AG04449 (cell line): ENCODE measurements around the gene KMT2E.

Experiments
- CTCF ChIA-PET: fragments of 350-600 bp; formaldehyde crosslinking; extraction: SDS; loops from one replicate; lab custom pipeline; 2021; ENCODE audit warnings: antibody characterized with exemption; lab: Yijun Ruan, JAX
- POLR2A ChIA-PET: fragments of 400-600, 350-600 bp; formaldehyde crosslinking; extraction: SDS; loops from one replicate; lab custom pipeline; 2020; ENCODE audit warnings: antibody characterized with exemption, inconsistent platforms; lab: Yijun Ruan, JAX
- DNase-seq: peaks from one replicate; pipeline ENCODE4 v3.0.0-alpha.2; 2010; ENCODE audit warnings: low read depth, low spot score
- H3K4me3 ChIP-seq: 2 replicates; pipeline ENCODE4 v1.5.1; 2011; ENCODE audit warnings: low read depth, mild to moderate bottlenecking, control low read depth, low read length
- CTCF ChIP-seq: IDR thresholded peaks from one replicate; pipeline ENCODE4 v1.5.1; 2011; ENCODE audit warnings: mild to moderate bottlenecking, moderate library complexity, low read length, control low read depth, inconsistent platforms; ENCODE audit not compliant: insufficient read depth; ENCODE audit errors: missing control alignments

The KMT2E gene

GRCh38 chr7:105006367-105007136 is 7.5 kb upstream of the KMT2E start:
- POLR2A ChIA-PET = interaction anchor here (0.8 kb wide), 1 partner anchor 23 kb away, joined by 3 read pairs; no protein-coding TSS in a partner anchor
- no peak for TF ChIP-seq CTCF
- no peak overlapping the region for H3K4me3 ChIP-seq
- CTCF ChIA-PET = interaction anchor here (1.6 to 7.9 kb wide), 4 partner anchors 16 to 123 kb away, joined by 4 to 56 read pairs (median 8); no protein-coding TSS in a partner anchor
- DNase-seq = no peak

DNA sequence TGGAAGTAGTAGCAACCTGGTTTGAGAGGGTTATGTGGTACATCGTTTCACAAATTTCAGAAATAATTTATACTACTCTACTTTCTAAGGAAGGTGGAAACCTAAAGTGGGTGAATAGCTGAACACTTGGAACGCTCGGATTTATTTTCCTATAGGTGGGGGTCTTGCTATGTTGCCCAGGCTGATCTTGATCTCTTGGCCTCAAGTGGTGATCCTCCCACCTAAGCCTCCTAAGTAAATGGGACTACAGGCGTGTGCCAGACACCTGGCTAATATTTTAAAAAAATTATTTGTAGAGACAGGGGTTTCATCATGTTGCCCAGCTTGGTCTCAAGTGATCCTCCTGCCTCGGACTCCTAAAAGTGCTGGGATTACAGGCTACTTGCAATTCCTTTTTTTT is 6.7 kb upstream of the KMT2E start:
- no peak for DNase-seq
- H3K4me3 ChIP-seq = no peak overlapping the region
- ChIA-PET CTCF (interaction anchor here (1.6 to 7.9 kb wide), 4 partner anchors 17 to 124 kb away, joined by 4 to 56 read pairs (median 8); no protein-coding TSS in a partner anchor), POLR2A (interaction anchor here (0.8 kb wide), 1 partner anchor 23 kb away, joined by 3 read pairs; no protein-coding TSS in a partner anchor)
- no peak for TF ChIP-seq CTCF

- no peak for TF ChIP-seq CTCF
- H3K4me3 ChIP-seq = peak overlapping the region; percentile 97
- CTCF ChIA-PET = interaction anchor here (0.9 to 7.9 kb wide), 6 partner anchors 8 to 88 kb away, joined by 3 to 56 read pairs (median 5); no protein-coding TSS in a partner anchor
- DNase-seq = no peak
- POLR2A ChIA-PET = interaction anchor here (0.7 to 1.0 kb wide), 2 partner anchors 26 to 114 kb away, joined by 3 to 5 read pairs; no protein-coding TSS in a partner anchor
Observed at GRCh38 chr7:105009667-105010503, 4.1 kb upstream of the KMT2E start.

DNA sequence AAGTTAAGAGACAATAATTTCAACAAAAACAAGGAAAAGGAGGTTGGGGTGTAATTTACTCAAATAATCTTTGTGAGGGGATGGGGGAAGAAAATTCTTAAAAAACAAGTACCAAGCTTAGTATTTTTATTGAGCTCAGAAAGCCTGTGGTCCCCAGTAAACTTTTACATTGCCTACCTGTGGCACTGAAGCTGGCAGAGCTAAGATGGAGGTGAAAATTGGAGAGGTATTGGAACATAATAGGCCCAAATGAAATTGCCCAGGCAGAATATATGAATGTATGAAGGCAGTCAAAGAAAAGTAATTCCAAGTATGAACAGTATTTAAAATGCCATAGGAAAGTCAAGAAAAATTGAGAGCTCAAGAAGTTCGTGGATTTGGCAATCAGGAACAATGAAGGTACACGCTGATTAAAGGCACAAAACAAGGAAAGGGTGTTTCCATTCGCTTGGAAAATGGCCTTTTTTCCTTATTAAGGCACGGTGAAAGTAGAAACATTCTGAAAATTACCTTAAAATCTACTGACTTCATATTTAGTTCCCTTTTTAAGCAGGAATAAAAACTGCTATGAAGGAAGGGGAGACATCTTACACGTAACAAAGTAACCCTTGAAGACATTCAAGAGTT is 3.4 kb upstream of the KMT2E start:
- ChIA-PET CTCF (interaction anchor here (0.9 to 7.9 kb wide), 7 partner anchors 9 to 88 kb away, joined by 3 to 56 read pairs (median 3); no protein-coding TSS in a partner anchor), POLR2A (interaction anchor here (0.7 to 6.8 kb wide), 2 partner anchors 28 to 114 kb away, joined by 3 to 56 read pairs; no protein-coding TSS in a partner anchor)
- TF ChIP-seq CTCF = no peak
- peak overlapping the region; percentile 97 for H3K4me3 ChIP-seq
- DNase-seq = no peak

DNA sequence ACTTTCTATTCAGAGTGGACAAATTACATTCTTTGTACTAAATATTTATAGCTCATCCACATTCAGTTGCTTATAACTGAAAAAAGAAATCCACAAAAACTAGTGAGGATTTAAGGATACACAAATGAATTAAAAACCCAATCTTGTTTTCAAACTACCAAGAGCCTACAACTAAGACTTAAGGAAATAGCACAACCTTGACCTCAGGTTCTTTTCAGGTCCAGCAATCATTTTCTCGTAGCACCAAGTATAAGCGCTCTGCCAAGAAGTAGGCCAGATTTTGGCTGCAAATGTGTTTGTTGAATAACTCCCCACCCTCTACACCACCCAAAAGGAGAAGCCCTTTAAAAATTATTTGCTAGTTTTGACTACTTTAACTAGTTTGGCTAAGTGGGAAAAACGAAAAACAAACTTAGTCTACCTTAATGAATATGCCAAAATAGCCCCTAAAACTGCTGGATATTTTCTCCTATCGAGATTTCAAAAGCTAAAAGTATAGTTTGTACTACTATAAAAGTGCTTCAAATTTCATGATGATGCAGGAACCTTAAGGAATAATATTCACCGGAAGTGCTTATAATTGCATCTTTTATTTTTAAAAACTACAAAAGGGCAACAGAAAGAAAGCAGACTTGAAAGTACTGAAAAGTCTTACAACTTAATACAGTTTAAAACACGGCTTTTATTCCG is 2.7 kb upstream of the KMT2E start:
- ChIA-PET CTCF (interaction anchor here (0.7 to 7.9 kb wide), 5 partner anchors 9 to 31 kb away, joined by 3 to 56 read pairs (median 3); no protein-coding TSS in a partner anchor), POLR2A (interaction anchor here (1.1 to 6.8 kb wide), 5 partner anchors 8 to 59 kb away, joined by 3 to 56 read pairs (median 3); no protein-coding TSS in a partner anchor)
- DNase-seq = no peak
- no peak for TF ChIP-seq CTCF
- peak overlapping the region; percentile 97 for H3K4me3 ChIP-seq
